C4-2B (cell line): ENCODE measurements around the gene KRTAP20-3.

Experiments
- CTCF ChIP-seq: fragments of 450-650 bp; conservative IDR thresholded peaks from 2 replicates; pipeline ENCODE4 v1.5.1; 2017; ENCODE audit warnings: mild to moderate bottlenecking
- ZFX ChIP-seq: fragments of 450-650 bp; IDR thresholded peaks from 2 replicates; pipeline ENCODE4 v1.6.1; 2017

- TF ChIP-seq CTCF (no peak), ZFX (no peak)
These were observed 13.5 kb upstream of the KRTAP20-3 start for GRCh38 chr21:30629200-30629599.
